GM21786 (cell line): Measurements from ENCODE around the gene RGPD6.
"Not testable (repeated sequence)": the region's sequence is repeated elsewhere in the genome, so short reads cannot be mapped to it uniquely, and the experiment has no call there.

Experiments used
- ATAC-seq: cut with Tn5 transposase; IDR thresholded peaks from one replicate; pipeline ENCODE4 v1.9.1; 2021; ENCODE audit not compliant: unreplicated experiment

RGPD6 gene

GRCh38 chr2:110482697-110483096, 94.3 kb downstream of the RGPD6 start:
- not testable (repeated sequence) for ATAC-seq

- not testable (repeated sequence) for ATAC-seq
Measured at GRCh38 chr2:110481200-110481599, 95.8 kb downstream of the RGPD6 start.

- ATAC-seq, result not testable (repeated sequence)
Measured at GRCh38 chr2:110480084-110480483, 96.9 kb downstream of the RGPD6 start.

DNA sequence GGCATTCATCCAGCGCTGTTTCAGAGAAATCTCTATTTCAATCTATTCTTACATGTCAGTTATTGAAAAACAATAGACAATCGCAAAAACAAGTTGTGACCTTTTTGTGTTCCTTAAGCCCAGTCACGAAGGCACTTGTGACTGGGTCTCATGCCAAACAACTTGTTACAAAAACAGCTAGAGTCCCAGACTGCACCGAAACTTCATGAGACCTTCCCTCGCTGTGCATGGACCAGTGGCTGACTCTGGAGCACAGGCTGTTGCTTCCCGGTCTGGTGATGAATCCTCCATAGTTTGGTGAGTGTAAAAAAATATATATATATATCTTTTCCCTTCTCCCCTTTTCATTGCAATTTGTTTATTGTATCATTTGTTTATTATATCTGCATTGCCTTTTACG, 99.7 kb downstream of the RGPD6 start:
- not testable (repeated sequence) for ATAC-seq

- not testable (repeated sequence) for ATAC-seq
Measured at GRCh38 chr2:110476952-110477351, 100.1 kb downstream of the RGPD6 start.

GRCh38 chr2:110475627-110476359, 101.2 kb downstream of the RGPD6 start:
- not testable (repeated sequence) for ATAC-seq

- peak; percentile 96 for ATAC-seq
Measured at GRCh38 chr2:110474898-110475297, 102.1 kb downstream of the RGPD6 start.

- not testable (repeated sequence) for ATAC-seq
Measured at GRCh38 chr2:110473059-110473358, 104.0 kb downstream of the RGPD6 start.

- not testable (repeated sequence) for ATAC-seq
Measured at GRCh38 chr2:110472171-110473058, 104.6 kb downstream of the RGPD6 start, which contains the start of gene LIMS4. LIMS4 (minus strand) TSS chr2:110472816; CDS start chr2:110472778, 38 bp downstream.

GRCh38 chr2:110468921-110469320, 108.1 kb downstream of the RGPD6 start:
- not testable (repeated sequence) for ATAC-seq

DNA sequence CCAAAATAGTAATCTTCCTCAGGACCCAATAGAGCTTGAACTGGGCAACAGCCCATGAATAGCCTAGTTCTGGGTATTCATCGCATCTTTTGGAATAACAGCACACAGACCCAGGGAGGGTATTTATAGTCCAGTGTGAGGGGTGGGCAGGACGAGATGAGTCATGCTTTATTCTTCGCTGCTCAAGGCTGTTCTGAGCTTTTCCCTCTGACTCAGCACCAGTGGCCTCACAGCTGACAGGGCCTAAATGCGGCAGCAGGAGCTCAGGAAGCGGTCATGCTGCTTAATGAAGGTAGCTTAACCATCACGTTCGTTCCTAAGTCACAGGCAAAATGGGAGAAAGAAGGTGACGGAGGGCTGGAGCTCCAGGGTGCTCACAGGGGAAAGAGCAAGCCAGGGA, 111.7 kb downstream of the RGPD6 start:
- peak; percentile 80 for ATAC-seq
